ENCODE data around the gene SRPK2. TPM values are rescaled to one million over a fixed set of nuclear protein-coding genes. Genes with fewer than 3 reads are reported as not detected.

The SRPK2 gene
- total RNA-seq, 1 experiment from 2014 or later, result 65.4 TPM

GRCh38 chr7:105136221-105136620 is 252.5 kb downstream of the SRPK2 start:
- peak; percentile 27 for DNase-seq (ENCODE audit: low spot score)

GRCh38 chr7:105133986-105134655 is 254.6 kb downstream of the SRPK2 start:
- no peak for DNase-seq (ENCODE audit: low spot score)

GRCh38 chr7:105133358-105133757 is 255.4 kb downstream of the SRPK2 start:
- DNase-seq (ENCODE audit: low spot score), result no peak

GRCh38 chr7:105132835-105133234 is 255.9 kb downstream of the SRPK2 start:
- DNase-seq (ENCODE audit: low spot score), result no peak

- DNase-seq (ENCODE audit: low spot score), result no peak
These were observed 256.4 kb downstream of the SRPK2 start for GRCh38 chr7:105132335-105132734.

GRCh38 chr7:105131890-105132289 is 256.8 kb downstream of the SRPK2 start:
- no peak for DNase-seq (ENCODE audit: low spot score)

- DNase-seq (ENCODE audit: low spot score), result no peak
These were observed 257.6 kb downstream of the SRPK2 start for GRCh38 chr7:105131033-105131656.

GRCh38 chr7:105130580-105130979 is 258.1 kb downstream of the SRPK2 start:
- DNase-seq (ENCODE audit: low spot score), result no peak

GRCh38 chr7:105130048-105130447 is 258.7 kb downstream of the SRPK2 start:
- DNase-seq (ENCODE audit: low spot score), result no peak

GRCh38 chr7:105127179-105127578 is 261.5 kb downstream of the SRPK2 start:
- DNase-seq (ENCODE audit: low spot score), result no peak

- no peak for DNase-seq (ENCODE audit: low spot score)
These were observed 262.2 kb downstream of the SRPK2 start for GRCh38 chr7:105126436-105126975.

- DNase-seq (ENCODE audit: low spot score), result no peak
These were observed 263.0 kb downstream of the SRPK2 start for GRCh38 chr7:105125745-105126144.

GRCh38 chr7:105122619-105123018 is 266.1 kb downstream of the SRPK2 start:
- no peak for DNase-seq (ENCODE audit: low spot score)

- DNase-seq (ENCODE audit: low spot score), result no peak
These were observed 269.8 kb downstream of the SRPK2 start for GRCh38 chr7:105118612-105119600.

- no peak for DNase-seq (ENCODE audit: low spot score)
These were observed 276.0 kb downstream of the SRPK2 start for GRCh38 chr7:105112440-105113418.

- no peak for DNase-seq (ENCODE audit: low spot score)
These were observed 281.3 kb downstream of the SRPK2 start for GRCh38 chr7:105107458-105107857.

- no peak for DNase-seq (ENCODE audit: low spot score)
These were observed 282.2 kb downstream of the SRPK2 start for GRCh38 chr7:105106473-105106872.

GRCh38 chr7:105105579-105105978 is 283.1 kb downstream of the SRPK2 start:
- no peak for DNase-seq (ENCODE audit: low spot score)

- DNase-seq (ENCODE audit: low spot score), result no peak
These were observed 286.0 kb downstream of the SRPK2 start for GRCh38 chr7:105102557-105103352.

- no peak for DNase-seq (ENCODE audit: low spot score)
These were observed 286.9 kb downstream of the SRPK2 start for GRCh38 chr7:105101864-105102263.

All from A172 (cell line).